RPMI8226 (cell line): Measurements from ENCODE around the gene TP53TG3D.
A peak's percentile ranks its signal among the peaks of the same experiment; 100 is the strongest.
"Not testable (repeated sequence)": the region's sequence is repeated elsewhere in the genome, so short reads cannot be mapped to it uniquely, and the experiment has no call there.

Experiments used
- DNase-seq: peaks from one replicate; pipeline ENCODE4 v3.0.0-alpha.2; 2015

TP53TG3D gene, protein sequence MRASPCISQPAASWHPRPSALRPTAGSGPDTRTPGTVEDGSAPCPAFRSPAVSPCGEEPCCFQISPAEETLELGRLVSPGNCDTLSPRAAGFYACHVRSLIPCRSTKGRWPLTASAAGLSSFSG

DNA sequence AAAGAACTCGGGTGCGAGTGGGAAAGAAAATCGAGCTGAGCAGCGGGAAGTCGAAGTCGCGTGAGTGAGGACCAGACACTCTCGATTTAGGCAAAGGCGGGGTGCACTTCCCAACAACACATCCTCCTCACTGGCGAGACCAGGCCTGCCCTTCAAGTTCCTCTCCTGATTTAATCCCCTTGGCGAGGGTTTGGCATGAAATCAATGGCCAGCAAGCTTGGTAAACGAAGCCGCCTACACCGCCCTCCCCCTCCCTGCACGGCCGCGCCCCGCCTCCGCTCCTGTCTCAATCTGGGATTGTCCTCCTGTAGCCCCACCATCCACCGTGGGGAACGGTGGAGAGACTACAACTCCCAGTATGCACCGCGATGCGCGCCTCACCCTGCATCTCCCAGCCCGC, at the start of gene TP53TG3D:
Gene TP53TG3D (plus strand): TSS at position 301 of the 400 bp plus-strand sequence. CDS start 68 bp downstream, at position 369.
- DNase-seq = not testable (repeated sequence)

DNA sequence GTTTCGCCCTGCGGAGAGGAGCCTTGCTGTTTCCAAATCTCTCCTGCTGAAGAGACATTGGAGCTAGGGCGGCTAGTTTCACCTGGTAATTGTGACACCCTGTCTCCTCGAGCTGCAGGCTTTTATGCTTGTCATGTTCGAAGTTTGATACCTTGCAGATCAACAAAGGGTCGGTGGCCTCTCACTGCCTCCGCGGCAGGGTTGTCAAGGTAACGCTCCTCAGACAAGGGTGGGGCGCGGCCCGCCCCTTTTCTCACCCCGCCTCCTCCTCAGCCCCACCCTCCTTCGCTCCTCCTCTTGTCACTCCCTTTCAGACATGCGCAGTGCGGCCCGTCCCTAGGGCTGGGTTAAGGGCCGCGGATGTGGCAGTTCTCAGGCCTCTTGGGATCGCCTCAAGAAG, 421 bp downstream of the TP53TG3D start:
- not testable (repeated sequence) for DNase-seq

DNA sequence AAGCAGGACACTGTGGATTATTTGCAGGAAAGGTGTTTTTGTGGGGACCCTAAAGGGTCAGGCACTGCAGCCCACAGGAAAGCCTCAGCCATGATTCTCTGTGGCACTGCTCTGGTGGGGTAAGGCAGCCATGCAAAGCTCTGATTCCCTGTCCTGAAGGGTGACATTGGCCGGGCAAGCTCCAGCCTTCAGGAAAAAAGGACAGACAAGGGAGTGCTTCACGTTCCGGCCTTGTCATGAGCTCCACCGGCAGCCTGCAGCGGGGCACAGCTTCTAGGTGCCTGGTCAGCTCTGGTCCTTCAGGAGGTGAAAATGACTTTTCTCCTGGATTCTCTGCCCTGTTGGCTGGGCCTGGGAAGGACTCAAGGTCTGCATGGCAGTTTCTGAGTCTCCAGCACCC, 8.4 kb downstream of the TP53TG3D start:
- not testable (repeated sequence) for DNase-seq

DNA sequence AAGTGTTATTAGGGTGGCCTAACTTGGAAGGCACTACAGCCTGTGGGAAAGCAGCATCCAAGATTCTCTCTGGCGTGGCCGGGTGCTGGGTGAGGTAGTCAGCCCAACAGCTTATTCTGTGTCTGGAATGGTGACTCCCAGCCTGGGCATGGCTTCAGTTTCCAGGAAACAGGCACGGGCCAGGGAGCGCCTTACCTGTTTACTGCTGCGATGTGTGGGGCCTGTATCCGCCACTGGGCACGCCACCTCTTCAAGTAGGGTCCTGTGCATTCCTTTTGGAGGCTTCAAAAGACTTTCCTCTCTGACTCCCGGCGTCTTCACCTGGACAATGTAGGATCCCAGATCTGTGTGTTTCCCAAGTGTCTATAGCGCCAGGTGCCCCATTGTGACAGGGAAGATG, 10.5 kb downstream of the TP53TG3D start:
- not testable (repeated sequence) for DNase-seq

DNA sequence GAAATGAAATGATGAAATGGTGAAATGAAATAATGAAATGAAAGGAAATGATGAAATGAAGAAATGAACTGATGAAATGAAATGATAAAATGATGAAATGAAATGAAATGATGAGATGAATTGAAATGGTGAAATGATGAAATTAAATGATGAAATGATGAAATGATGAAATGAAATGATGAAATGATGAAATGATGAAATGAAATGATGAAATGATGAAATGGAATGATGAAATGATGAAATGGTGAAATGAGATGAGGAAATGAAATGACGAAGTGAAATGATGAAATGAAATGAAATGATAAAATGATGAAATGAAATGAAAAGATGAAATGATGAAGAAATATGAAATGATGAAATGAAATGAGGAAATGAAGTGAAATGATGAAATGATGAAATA, 28.8 kb downstream of the TP53TG3D start:
- not testable (repeated sequence) for DNase-seq

DNA sequence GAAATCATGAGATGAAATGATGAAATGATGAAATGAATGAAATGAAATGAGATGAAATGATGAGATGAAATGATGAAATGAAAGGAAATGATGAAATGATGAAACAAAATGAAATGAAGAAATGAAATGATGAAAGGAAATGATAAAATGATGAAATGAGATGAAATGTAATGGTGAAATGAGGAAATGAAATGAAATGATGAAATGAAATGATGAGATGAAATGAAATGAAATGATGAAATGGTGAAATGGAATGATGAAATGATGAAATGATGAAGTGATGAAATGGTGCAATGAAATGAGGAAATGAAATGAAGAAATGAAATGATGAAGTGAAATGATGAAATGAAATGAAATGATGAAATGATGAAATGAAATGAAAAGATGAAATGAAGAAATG, 29.9 kb downstream of the TP53TG3D start:
- not testable (repeated sequence) for DNase-seq

DNA sequence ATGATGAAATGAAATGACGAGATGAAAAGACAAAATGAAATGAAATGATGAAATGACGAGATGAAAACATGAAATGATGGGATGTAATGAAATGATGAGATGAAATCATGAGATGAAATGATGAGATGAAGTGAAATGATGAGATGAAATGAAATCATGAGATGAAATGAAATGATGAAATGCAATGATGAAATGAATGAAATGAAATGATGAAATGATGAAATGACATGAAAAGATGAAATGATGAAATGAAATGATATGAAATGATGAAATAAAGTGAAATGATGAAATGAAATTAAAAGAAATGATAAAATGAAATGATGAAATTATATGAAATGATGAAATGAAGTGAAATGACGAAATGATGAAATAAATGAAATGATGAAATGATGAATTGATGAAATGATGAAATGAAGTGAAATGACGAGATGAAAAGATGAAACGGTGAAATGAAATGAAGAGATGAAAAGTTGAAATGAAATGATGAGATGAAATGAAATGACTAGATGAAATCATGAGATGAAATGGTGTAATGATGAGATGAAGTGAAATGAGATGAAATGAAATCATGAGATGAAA, 30.9 kb downstream of the TP53TG3D start:
- not testable (repeated sequence) for DNase-seq

DNA sequence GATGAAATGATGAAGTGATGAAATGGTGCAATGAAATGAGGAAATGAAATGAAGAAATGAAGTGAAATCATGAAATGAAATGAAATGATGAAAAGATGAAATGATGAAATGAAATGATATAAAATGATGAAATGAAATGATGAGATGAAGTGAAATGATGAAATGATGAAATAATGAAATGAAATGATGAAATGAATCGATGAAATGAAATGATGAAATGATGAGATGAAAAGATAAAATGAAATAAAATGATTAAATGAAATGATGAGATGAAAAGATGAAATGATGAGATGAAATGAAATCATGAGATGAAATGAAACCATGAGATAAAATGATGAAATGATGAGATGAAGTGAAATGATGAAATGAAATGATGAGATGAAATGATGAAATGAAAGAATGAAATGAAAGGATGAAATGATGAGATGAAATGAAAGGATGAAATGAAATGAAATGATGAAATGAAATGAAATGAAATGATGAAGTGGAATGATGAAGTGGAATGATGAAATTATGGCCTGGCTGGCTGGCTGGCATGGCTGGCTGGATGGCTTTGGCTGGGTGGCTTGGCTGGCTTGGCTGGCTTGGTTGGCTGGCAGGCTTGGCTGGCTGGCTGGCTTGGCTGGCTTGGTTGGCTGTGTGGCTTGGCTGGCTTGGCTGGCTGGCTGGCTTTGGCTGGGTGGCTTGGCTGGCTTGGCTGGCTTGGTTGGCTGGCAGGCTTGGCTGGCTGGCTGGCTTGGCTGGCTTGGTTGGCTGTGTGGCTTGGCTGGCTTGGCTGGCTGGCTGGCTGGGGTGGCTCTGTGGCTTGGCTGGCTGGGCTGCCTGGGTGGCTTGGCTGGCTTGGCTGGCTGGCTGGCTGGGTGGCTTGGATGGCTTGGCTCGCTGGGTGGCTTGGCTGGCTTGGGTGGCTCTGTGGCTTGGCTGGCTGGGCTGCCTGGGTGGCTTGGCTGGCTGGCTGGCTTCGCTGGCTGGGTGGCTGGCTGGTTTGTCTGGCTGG, 32.0 kb downstream of the TP53TG3D start:
- DNase-seq = peak; percentile 3

DNA sequence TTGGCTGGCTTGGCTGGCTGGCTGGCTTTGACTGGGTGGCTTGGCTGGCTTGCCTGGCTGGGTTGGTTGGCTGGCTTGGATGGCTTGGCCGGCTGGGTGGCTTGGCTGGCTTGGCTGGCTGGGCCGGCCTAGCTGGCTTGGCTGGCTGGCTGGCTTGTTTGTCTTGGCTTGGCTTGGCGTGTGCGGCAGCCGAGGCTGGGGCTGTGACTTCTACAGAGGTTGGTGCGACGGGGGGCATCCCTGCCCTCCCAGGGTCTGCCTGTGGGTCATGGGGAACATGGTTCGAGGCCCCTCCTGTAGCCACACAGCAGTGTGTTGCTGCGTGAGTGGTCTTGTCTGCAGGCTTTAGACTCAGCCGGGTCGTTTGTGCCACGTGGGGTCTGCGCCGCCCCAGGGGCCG, 33.1 kb downstream of the TP53TG3D start:
- DNase-seq = not testable (repeated sequence)

DNA sequence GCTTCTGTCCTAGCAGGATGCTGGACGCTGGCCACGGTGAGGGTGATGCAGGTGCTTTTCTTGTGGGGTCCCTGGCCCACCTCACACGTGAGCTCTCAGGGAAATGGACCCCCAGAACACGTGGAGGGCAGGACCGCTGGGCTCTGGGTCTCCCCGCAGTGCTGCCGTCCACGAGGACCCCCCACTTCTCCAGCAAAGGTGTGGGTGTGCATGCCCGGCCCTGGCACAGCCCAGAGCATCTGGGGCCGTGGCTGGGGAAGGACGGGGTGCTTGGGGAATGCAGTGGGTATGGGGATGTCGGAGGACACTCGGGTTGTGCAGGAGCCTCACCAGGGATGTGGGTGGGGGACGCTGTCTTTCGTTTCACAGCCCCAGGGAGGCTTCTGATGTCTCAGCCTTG, 34.7 kb downstream of the TP53TG3D start:
- DNase-seq = not testable (repeated sequence)

DNA sequence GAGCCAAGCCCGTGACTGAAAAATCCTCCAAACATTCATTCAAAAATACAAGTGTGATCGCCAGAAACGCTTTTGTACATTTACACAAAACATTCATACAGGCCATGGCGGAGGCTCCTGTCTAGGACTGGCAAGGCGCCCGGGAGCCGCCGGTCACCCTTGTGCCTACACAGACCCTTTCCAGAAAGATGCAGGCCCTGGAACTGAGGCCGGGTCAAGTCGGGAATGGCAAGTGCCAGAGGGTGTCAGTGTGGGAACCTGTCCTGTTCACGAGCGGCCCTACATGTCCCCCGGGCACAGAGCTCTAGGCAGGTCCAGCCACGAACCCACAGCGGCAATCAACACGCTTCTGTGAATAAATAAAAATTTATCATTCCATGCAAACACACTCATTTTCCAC, 36.1 kb downstream of the TP53TG3D start:
- not testable (repeated sequence) for DNase-seq

DNA sequence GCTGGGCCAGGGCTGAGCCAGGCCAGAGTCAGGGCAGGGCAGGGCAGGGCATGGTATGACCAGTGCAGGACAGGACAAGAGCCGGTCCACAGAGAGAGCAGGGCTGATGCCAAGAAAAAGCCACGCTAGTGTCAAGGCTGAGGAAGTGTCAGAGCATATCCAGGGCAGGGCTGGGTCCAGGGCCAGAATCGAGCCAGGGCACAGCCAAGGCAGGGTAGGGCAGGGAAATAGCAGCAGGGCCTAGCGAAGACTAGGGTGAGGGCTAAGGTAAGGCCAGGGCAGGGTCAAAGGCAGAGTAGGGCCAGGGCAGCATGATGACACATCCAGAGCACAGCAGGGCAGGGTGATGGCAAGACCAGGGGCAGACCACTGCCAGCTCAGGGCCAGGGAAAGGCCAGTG, 49.7 kb downstream of the TP53TG3D start:
- DNase-seq = not testable (repeated sequence)
